A549 (cell line): ENCODE data around the gene FOXD3.

ENCODE experiments used
- CTCF ChIP-seq: fragments of >200 bp; sonication (Bioruptor Twin); formaldehyde crosslinking; IDR thresholded peaks from 3 replicates; pipeline ENCODE4 v1.5.1; 2016
- HDAC2 ChIP-seq: fragments of 200-600 bp; sonication (generic); IDR thresholded peaks from 2 replicates; pipeline ENCODE4 v1.6.1; 2016
- POLR2A ChIP-seq: IDR thresholded peaks from 2 replicates; pipeline ENCODE4 v1.6.1; 2012; ENCODE audit warnings: mild to moderate bottlenecking, low read length
- RNF2 ChIP-seq: fragments of 200-600 bp; sonication (generic); IDR thresholded peaks from 2 replicates; pipeline ENCODE4 v1.6.1; 2016; ENCODE audit warnings: low read depth, mild to moderate bottlenecking, antibody characterized with exemption, moderate library complexity, borderline replicate concordance
- USF2 ChIP-seq: fragments of 450-650 bp; IDR thresholded peaks from 2 replicates; pipeline ENCODE4 v1.6.1; 2014; ENCODE audit warnings: antibody characterized with exemption

GRCh38 chr1:63276624-63277023 lies 45.7 kb upstream of the FOXD3 start:
- TF ChIP-seq CTCF (no peak), USF2 (no peak), RNF2 (no peak), POLR2A (no peak), HDAC2 (no peak)
